GM12801 (cell line): Measurements from ENCODE around the gene ZFYVE28.

Experiments used
- CTCF ChIP-seq: IDR thresholded peaks from one replicate; pipeline ENCODE4 v1.5.1; 2011; ENCODE audit warnings: control low read depth; ENCODE audit not compliant: insufficient read length; ENCODE audit errors: extremely low read depth

Gene ZFYVE28

GRCh38 chr4:2449051-2449450, 30.6 kb upstream of the ZFYVE28 start:
- TF ChIP-seq CTCF: no peak

- no peak for TF ChIP-seq CTCF
These were observed 30.1 kb upstream of the ZFYVE28 start for GRCh38 chr4:2448589-2448988.

- TF ChIP-seq CTCF: no peak
These were observed 28.5 kb upstream of the ZFYVE28 start for GRCh38 chr4:2446656-2447564.

- TF ChIP-seq CTCF: no peak
These were observed 27.1 kb upstream of the ZFYVE28 start for GRCh38 chr4:2445571-2445970.

GRCh38 chr4:2445130-2445529, 26.7 kb upstream of the ZFYVE28 start:
- TF ChIP-seq CTCF: no peak

GRCh38 chr4:2443956-2444740, 25.7 kb upstream of the ZFYVE28 start:
- TF ChIP-seq CTCF: no peak

- no peak for TF ChIP-seq CTCF
These were observed 24.8 kb upstream of the ZFYVE28 start for GRCh38 chr4:2443061-2443730.
